ENCODE data around the gene SYT4. TPM values are rescaled to one million over a fixed set of nuclear protein-coding genes. Genes with fewer than 3 reads are reported as not detected.

Gene SYT4
- total and polyA plus RNA-seq, 2 donors (not counting 3 experiments of a cell fraction or from before 2014, with no cell fraction given) = not detected

- Histone ChIP-seq H3K9me3 (replicated peaks; ENCODE audit: control insufficient read depth, insufficient read depth, low read length) (no peaks in the 10 kb centered on the region), H3K4me3 (replicated peaks in 1 of 3; ENCODE audit: insufficient read depth in 1 of 3, low read depth in 1 of 3, low read length in 3 of 3) (no peak overlapping the region), H3K9me1 (replicated peaks; ENCODE audit: control insufficient read depth, extremely low read depth, insufficient read depth, low read length) (no peaks in the 10 kb centered on the region), H3K4me2 (ENCODE audit: insufficient read depth, low read length) (no peak overlapping the region), H3K4me1 (ENCODE audit: control insufficient read depth, extremely low read depth, insufficient read depth, low read length) (no peaks in the 10 kb centered on the region), H2AFZ (ENCODE audit: low read depth, low read length) (no peak overlapping the region), H3K36me3 (ENCODE audit: control insufficient read depth in 2 of 2, extremely low read depth in 1 of 2, insufficient read depth in 2 of 2, low read length in 2 of 2) (no peaks in the 10 kb centered on the region), H3K9ac (replicated peaks; ENCODE audit: extremely low read depth, insufficient read depth, low read length) (no peak overlapping the region), H4K20me1 (replicated peaks; ENCODE audit: control insufficient read depth, extremely low read depth, insufficient read depth, low read length) (no peaks in the 10 kb centered on the region), H3K27me3 (ENCODE audit: control insufficient read depth in 2 of 2, insufficient read depth in 2 of 2, low read length in 2 of 2) (no peaks in the 10 kb centered on the region), H3K79me2 (ENCODE audit: control insufficient read depth, insufficient read depth, low read length) (no peaks in the 10 kb centered on the region), H3K27ac (ENCODE audit: insufficient read depth, low read depth, low read length) (no peak overlapping the region)
- ChIA-PET POLR2A (no interaction called here), CTCF (no interaction called here)
- no TSS peak for BruUV-seq (replicated peaks)
- dilution Hi-C loops (cut with MboI; ENCODE audit: extremely low pct_ligation_motif_present, low sequenced_read_pairs) = no loop called here
- intact Hi-C loops (cut with micrococcal nuclease) = no loop called here
- TF ChIP-seq JUN (IDR thresholded peaks at IDR 0.05; ENCODE audit: borderline replicate concordance, insufficient read depth, insufficient read length, low read depth) (no peak), POLR2A (IDR thresholded peaks at IDR 0.05; ENCODE audit: low read depth, low read length) (no peak), FOS (IDR thresholded peaks at IDR 0.05; ENCODE audit: borderline replicate concordance, insufficient read depth, low read length) (no peak), CTCF (IDR thresholded peaks at IDR 0.05; ENCODE audit: extremely low read depth in 1 of 2, insufficient read depth in 1 of 2, low read depth in 1 of 2, low read length in 2 of 2) (no peak), POLR2AphosphoS5 (IDR thresholded peaks at IDR 0.05; ENCODE audit: insufficient read depth, low read depth, low read length) (no peak), MYC (IDR thresholded peaks at IDR 0.05; ENCODE audit: low read depth, low read length) (no peak), EZH2 (IDR thresholded peaks at IDR 0.05; ENCODE audit: borderline replicate concordance, low read depth, low read length, severe bottlenecking) (no peak), GATA2 (IDR thresholded peaks at IDR 0.05; ENCODE audit: insufficient read depth, insufficient read length, low read depth, low read length) (no peak), MAX (IDR thresholded peaks at IDR 0.05; ENCODE audit: insufficient read depth, insufficient read length) (no peak)
- no peak for DNase-seq (ENCODE audit: low read depth, low spot score)
- no peak for FAIRE-seq
Measured at GRCh38 chr18:43238429-43238828, 38.9 kb downstream of the SYT4 start.
